GM18519 (cell line): ENCODE data around the gene LPP.
A peak's percentile ranks its signal among the peaks of the same experiment; 100 is the strongest.

Source experiments
- ATAC-seq: cut with Tn5 transposase; IDR thresholded peaks from one replicate; pipeline ENCODE4 v1.9.1; 2021; ENCODE audit warnings: mild to moderate bottlenecking, moderate library complexity; ENCODE audit not compliant: unreplicated experiment, low FRiP score

The LPP gene

DNA sequence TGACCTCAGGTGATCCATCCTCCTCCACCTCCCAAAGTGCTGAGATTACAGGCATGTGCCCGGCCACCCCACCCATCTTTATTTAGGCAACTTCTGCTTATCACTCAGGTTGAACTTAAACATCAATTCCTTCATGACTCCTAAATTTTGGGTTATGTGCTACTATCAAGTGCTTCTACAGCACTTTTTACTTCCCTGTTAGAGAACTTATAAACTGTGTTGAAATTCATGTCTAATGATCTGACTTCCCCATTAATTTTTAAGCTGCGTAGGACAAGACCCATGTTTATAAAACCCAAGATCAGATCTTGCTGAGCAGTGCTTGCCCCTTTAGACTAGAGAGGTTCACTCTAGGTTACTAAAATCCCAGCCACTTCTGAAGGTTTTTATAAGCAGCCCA, 751.6 kb downstream of the LPP start:
- no peak for ATAC-seq

DNA sequence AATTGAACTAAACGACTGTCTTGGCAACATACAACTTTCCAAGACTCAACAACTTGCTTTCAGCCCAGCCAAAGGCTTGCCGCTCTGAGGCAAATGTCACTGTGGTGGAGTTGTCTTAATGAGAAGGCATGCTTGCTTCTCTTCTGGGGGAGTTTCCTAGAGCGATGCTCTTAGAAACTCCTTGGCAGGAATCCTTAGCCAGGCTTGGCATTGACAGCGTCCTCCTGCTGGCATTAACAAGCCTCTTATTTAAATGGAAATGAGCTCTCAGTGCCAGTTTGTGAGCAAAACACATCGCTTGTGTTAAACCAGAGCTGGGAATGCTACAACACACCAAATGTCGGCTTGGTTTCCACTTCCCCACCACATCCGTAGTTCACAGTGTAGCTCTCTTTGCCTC, 752.3 kb downstream of the LPP start:
- no peak for ATAC-seq

DNA sequence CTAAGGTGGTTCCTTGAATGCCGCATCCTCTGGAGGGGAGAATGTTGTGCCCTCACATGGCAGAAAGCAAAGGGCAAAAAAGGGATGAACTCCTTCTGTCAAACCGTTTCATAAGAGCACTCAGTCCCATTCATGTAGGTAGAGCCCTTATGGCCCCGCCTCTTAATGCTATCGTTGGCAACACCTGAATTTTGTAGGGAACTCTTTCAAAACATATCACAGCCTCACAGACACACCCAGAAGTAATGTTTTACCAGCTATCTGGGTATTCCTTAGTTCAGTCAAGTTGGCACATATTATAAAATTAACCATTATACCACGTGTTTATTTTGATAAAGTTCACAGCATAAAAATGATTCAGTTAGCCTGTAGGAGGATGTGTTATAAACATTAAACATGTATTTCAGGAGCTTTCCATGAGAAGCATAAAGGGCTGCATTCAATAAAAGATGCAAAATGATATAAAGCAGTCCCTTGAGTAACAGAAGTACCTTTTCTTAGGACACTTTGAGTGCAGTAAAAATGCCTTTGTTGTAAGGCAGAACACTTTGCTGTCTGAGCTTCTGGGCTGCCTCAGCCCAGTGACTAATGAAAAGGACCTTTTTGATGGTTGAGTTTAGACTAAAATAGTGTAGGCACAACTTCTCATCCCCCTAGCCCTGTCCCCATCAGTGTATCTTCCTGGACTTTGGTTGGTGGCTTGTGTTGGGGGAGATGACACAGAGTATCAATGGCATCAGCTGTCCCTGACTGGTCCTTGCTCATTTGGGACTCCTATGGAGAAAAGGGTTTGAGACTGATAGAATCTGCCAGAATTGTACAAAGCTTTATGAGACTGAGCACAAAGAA, 754.3 kb downstream of the LPP start:
- ATAC-seq = no peak

DNA sequence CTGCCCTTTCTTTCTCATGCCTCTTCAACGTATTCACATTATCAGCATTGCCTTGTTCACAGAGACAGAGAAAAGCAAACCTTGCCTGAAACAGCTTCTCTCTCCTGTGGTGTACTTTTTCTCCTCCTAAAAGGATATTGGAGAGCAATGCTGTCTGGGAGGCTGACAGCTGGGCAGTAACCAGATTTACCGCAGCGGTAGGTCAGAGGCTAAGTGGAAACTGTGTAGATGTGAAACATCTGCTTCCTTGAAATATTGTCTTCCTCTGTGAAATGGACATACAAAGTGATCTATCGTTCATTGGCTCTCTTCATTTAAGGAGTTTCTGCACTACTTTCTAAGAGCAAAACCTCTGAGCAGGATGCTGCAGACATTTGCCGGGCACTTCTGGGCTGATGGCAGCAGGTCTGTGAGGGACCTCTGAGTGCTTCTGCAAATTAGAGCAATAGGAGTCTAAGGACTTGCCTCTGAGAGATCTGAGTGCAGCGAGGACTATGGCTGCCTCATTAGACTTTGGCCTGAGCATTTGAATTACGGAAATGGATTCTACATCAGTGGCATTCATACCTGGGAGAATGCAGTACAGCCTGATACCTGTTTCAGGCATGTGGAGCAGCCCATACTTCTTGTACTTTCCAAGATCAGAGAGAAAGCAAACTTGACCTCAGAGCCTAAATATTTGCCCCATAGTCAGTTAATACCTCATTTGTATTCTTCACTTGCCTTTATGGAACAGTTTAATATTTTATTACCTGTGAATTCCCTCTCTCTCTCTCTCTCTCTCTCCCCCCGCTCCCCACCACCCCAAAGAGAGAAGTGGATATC, 757.3 kb downstream of the LPP start:
- no peak for ATAC-seq

DNA sequence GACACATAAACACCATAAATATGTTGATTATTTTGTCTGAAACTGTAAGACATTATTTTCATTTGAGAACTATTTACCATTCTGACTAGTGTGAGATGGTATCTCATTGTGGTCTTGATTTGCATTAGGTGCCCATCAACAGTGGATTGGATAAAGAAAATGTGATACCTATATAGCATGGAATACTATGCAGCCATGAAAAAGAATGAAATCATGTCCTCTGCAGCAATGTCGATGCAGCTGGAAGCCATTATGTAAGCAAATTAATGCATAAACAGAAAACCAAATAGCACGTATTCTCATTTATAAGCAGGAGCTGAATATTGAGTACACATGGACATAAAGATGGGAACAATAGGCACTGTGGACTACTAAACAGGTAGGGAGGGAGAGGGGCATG, 759.1 kb downstream of the LPP start:
- no peak for ATAC-seq

DNA sequence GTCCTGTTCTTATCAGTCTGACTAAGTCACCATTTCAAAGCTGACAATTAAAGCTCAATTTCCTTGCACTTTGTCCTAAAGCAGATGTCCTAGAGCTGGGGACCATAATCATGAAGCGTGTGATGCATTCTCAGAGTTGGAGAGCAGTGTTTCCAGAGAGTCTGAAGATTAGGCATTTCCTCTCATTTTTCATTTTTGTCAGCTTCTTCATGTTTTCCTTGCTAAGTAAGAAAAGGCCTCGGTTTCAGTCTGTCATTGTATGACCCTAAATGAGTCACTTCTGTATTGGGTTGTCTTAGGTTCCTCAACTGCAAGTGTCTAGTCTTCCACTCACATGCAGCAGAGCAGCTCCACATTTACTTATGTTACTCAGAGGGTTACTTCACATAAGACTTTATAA, 760.6 kb downstream of the LPP start:
- ATAC-seq = peak; percentile 56

DNA sequence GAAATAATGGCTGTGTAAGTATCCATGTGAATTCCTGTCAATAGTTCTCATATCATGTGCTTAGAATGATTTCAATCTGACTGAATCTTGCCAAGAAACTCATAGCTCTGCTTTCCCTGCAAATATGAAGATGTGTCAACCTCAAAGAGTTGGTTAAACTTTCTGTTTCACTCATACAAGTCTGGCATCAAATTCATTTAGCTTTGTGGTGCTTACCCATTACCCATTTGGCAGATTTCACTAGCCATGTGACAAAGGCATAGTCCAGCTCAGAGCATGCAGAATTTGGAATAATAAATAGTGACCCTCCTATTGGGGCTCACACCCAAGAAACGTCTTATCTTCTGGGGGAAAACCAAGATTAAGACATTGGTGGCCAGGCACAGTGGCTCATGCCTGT, 761.2 kb downstream of the LPP start:
- no peak for ATAC-seq

DNA sequence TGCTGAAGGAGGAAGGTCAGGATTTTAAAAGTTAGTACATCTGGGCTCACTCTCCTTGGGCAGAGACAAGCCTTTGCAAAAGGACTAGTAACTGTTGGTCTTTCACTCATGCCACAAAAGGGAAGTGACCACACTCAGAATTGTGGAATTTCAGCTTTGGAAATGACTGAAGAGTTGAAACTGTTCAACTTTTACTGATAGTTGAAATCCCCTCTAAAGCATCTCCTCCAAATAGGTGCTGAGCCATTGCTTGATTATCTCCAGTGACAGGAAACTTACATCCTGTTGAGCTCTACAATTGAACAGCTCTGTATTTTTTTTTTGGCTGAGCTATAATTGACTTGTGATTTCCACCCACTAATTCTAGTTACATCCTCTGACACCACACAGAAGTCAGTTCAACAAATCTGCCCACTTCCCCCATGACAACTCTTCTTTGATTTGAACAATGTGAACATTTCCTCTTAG, 763.0 kb downstream of the LPP start:
- peak; percentile 68 for ATAC-seq

DNA sequence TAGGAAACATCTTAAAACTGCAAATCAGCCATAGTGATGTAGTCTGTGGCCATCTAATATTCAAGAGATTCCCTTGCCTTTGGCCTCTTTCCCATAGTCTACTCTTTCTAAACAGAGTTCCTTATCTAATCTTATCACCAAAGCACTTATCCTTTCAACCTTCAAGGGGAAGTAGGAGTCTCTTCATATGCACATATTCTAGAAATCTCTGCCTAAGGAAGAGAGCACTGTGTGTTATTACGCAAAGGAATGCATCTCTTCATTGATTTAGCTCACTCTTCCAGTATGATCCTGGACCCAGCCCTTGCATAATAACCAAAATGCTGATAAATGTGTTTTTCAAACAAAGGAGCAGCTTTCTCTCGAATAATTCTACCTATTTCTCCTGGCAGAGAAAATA, 764.1 kb downstream of the LPP start:
- ATAC-seq = no peak

DNA sequence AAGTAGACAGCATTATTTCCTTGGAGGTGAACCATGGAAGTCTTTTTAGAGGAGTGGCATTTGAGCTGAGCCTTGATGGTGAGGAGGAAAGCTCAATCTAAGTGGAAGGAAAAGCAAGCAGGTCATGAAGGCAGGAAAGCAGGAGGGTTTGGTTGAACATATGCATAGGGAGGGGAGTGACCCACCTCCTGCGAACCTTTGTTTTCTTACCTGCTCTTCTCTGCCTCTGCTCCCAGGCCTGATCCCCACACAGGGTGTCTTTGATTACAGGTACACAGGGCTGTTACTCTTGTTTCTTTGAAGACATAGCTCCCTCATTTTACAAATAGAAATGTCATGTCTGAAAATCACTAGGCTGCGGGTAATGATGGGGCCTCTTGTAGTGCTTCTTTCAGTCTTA, 769.7 kb downstream of the LPP start:
- ATAC-seq = no peak

DNA sequence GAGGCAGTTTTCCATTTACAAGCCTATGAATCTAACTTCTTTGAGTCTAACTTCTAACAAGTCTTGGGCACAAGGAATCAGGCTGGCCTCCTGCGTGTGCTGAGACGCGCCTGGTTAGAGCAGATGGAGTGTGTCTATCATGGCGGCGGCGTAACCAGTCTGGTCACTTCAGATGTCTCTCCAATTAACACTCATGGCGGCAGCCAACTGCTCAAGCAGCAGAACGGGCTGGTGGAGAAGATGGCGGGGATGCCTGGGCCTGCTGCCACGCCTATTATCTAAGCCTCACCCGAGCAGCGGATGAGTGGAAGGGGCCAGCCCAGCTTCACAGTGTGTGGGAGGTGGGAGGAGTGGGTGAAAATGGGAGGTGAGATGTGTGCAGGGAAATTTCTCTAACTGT, 771.4 kb downstream of the LPP start:
- ATAC-seq = no peak

DNA sequence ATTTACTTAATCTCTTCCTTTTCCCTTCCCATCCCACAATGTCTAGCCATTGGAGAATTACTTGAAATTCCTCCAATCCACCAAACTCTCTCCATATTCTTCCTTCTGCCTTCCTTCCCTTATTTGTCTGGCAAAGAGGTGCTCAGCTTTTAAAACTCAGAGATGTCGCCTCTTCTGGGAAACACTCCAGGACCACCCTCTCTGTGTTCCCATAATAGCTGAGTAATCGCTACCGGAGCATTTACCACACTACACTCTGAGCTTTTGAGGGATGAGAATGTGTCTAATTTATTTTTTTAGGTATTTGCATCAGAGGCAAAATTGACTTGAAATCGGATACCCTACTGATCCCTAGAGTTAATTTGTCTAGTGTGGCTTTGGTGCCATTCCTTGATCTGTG, 772.2 kb downstream of the LPP start:
- ATAC-seq = no peak

DNA sequence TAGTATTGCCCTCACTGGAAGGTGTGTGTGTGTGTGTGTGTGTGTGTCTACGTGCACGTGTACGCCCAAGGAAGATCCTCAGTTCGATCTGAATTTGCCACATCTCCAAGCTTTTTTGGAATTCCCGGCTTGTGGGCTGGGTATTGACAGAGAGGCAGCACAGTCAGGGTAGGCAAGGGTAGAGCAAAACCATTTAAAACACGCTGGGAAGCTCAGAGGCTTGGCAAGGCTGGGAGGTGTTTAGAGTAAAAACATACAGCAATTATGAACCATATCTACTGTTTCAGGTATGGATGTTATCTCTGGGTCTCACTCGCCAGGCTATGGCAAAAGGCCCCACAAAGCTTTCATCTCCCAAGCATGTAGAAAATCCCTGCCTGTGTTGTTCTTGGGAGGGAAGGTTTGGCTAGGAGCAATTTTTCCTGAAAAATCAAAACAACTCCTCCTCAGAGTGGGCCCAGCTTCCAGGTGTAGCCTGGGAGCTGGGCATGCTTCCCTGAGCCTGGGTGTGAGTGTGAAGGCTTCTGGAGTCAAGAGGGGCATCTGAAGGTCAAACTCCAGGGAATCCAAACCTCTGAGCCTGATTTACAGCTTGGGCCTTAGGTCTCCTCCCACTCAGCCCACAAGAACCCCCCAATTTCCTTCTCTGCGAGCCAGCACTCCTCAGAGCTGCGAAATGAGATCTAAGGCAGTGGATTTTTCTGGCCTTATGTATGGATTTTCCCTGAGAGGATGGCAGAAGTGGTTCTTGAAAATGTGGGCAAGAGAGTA, 773.0 kb downstream of the LPP start:
- ATAC-seq = no peak

DNA sequence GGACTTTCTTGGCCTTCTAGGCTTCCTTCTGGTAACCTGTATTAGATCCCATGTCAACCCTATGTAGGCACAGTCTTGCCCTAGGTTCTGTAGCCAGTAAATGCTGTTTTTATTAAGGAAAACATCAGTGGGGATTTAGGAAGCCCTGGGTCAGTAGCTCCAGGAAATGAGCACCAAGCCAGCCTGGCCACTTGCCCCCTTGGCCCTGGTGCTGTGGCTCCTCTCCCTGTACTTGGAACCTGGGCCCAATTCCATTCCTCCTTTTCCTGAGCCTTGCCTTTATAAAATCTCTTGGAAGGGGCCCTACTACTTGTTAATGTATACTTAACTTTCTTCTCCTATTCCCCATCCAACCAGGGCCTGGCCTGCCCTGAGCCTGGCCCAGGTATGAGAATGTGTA, 774.0 kb downstream of the LPP start:
- ATAC-seq = no peak

DNA sequence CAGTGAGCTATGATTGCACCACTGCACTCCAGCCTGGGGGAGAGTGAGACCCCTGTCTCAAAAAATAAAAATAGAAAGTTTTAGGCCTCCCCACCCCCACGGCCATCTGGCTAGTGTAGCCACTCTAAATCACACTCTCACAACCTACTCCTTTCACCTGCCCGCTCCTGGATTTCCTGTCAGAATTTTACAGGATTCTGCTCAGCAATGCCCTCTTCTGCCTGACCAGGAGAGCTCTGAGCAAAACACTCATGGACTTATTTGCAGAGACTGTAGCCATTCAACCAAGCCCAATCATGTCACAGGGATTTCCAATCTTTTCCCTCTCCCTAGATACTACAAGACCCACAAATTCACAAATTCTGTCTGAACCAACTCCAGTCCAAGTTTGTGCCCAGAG, 775.2 kb downstream of the LPP start:
- ATAC-seq = no peak

DNA sequence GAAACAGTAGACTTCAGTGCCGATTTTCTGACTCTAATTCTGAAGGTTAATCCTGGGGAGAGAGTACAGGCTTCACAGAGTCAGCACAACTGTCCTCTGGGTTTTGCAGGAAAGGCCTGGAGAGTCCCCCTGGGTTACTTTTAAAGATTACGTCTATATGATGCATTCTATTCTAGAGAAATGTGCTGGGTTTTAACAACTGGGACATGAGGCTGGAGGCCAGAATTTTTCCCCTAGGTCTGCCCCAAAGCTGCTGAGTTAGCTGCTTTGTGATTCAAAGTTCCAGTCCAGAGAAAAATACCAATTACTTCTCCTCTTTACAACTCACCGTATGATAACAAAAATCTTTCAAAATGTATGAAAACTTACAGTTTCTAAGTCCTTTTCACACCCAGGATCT, 777.1 kb downstream of the LPP start:
- no peak for ATAC-seq

DNA sequence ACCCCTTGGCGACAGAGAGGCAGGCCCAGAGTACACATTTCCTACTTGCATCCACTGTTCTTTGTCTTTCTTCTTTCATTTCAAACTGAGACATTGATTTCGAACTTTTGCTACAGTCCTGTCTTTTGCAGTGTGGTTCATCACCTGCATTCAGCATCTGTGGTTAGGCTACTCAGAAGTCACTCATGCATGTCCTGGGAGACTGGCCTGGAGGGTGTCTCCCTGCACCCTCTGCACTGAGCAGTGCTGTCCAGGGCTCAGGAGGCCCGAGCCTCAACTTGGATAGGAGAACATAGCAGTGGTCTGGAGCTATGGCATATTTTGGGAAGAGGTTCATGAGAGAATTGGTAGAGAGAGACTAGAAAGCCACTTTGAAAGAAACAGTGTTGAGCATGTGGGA, 777.6 kb downstream of the LPP start:
- no peak for ATAC-seq

DNA sequence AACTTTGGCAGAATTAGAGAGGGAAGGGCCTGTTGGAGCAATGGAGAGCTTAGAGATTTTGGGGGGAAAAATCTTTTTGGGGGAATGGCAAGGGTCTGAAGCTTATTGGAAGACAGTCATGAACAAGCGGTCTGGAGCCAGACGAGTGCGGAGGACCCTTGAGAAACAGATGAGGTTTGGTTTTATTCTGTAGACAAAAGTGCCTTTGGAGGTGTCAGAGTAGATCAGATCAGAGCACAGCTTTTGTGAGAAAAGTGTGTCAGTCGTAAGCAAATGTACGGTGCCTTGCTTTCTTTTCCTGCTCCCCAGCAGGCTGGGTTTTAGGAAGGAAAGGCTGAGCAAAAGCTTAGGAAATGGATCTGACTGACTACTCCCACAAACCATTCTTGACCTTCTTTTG, 781.0 kb downstream of the LPP start:
- ATAC-seq = no peak

DNA sequence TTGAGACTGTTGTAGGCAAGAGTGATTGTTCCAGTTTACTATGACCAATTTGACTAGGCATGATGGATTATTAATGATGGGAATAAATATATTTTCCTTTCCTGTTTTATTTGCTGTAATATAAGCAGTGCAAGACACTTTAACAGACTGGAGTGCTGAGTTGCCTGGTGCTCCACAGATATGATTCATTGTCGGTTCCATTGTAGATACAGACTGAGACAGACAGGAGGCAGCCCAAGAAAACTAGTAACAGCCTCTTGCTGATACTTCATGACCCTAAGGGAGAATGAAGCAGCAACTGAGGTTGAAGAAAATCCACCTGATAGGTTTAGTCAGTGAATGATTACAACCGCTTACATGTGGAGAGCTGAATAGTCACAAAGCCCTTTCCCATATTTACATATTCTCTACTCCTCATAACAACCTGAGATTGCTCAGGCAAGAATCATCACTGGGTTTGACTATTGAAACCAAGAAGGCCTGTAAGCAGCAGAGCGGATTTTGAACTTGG, 782.7 kb downstream of the LPP start:
- ATAC-seq = no peak

DNA sequence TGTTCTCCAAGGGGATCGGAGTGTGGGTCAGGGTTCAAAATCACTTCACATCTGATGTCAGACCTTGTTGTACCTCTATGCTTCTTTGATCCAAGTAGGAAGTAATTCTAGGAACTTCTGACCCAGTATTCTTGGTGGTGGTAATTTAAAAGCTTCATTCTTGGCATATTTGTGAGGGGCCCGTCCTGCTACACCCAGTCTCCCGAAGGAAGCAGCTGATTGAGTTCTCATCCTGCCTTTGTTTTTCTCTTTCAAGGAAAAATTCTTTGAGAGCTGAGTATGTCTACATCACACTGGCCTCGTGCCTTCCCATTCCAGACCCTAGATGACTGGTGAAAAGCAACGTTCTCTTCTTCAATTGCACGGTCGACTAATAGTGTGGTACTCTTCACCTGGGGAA, 783.4 kb downstream of the LPP start:
- ATAC-seq = no peak

DNA sequence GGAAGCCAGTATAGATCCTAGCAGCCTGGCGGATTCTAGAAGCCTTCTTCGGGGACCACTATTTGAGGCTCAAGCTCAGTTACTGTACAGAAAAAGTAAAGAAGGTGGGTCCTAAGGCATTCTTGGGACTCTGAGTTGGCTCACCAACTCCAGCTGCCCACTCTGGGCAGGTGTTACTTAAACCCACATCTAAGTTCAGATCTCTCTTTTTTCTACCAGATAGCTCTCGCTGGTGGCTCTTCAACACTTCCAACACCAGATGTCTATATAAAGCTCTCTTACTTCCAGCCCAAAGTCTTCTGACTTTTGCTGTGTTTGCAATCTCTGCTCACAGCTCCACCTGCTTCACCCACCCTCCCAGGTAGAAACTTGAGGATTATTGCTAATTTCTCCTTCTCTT, 785.0 kb downstream of the LPP start:
- ATAC-seq = no peak
